Measurements from ENCODE around the gene PHF20.
A peak's percentile ranks its signal among the peaks of the same experiment; 100 is the strongest.

Gene PHF20

GRCh38 chr20:35856866-35857265 is 85.1 kb downstream of the PHF20 start:
- no peak for DNase-seq (ENCODE audit: low read depth)
- TF ChIP-seq, protein P1, sequence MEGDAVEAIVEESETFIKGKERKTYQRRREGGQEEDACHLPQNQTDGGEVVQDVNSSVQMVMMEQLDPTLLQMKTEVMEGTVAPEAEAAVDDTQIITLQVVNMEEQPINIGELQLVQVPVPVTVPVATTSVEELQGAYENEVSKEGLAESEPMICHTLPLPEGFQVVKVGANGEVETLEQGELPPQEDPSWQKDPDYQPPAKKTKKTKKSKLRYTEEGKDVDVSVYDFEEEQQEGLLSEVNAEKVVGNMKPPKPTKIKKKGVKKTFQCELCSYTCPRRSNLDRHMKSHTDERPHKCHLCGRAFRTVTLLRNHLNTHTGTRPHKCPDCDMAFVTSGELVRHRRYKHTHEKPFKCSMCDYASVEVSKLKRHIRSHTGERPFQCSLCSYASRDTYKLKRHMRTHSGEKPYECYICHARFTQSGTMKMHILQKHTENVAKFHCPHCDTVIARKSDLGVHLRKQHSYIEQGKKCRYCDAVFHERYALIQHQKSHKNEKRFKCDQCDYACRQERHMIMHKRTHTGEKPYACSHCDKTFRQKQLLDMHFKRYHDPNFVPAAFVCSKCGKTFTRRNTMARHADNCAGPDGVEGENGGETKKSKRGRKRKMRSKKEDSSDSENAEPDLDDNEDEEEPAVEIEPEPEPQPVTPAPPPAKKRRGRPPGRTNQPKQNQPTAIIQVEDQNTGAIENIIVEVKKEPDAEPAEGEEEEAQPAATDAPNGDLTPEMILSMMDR (IDR thresholded peaks at IDR 0.05; ENCODE audit: low read length, missing control alignments): no peak
- H3K4me3 ChIP-seq (replicated peaks; ENCODE audit: low read depth, low read length): no peak overlapping the region

DNA sequence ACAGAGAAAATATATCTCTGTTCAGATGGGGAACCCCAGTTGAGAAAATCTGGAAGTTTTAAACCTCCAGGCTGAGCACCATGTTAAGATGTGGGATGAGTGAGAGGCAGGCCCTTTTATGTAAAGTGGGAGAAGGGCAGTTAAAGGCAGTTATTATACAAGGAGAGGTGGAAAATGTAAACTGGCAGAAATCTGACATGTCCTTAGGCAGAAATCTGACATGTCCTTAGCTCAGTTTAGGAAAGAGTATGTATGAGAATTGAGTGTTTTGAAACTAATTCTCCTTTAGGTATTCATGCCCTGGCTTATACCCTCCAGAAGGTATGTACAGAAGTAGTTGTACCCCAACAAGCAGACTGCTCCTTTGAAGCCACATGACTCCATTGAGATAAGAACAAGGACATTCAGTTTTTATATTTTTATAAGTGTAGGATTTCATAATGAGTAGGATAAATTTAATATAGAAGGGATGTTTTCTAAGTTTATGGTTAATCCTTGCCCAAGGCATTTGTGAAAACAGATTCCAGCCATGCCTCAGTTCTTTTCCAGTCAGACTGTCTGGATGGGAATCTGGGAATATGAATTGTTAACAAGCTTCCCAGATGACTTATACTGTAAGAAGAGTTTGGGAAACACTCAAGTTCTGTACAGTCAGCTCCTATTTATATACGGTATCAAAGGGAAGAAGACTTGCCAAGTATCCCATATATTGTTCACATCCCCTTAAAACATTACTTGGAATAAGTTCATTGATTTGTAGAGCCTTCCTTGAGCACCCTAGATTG is 94.8 kb downstream of the PHF20 start:
- no peak overlapping the region for H3K4me3 ChIP-seq (replicated peaks; ENCODE audit: low read depth, low read length)
- TF ChIP-seq, protein P1 (IDR thresholded peaks at IDR 0.05; ENCODE audit: low read length, missing control alignments): no peak
- DNase-seq (ENCODE audit: low read depth): peak; percentile 40

DNA sequence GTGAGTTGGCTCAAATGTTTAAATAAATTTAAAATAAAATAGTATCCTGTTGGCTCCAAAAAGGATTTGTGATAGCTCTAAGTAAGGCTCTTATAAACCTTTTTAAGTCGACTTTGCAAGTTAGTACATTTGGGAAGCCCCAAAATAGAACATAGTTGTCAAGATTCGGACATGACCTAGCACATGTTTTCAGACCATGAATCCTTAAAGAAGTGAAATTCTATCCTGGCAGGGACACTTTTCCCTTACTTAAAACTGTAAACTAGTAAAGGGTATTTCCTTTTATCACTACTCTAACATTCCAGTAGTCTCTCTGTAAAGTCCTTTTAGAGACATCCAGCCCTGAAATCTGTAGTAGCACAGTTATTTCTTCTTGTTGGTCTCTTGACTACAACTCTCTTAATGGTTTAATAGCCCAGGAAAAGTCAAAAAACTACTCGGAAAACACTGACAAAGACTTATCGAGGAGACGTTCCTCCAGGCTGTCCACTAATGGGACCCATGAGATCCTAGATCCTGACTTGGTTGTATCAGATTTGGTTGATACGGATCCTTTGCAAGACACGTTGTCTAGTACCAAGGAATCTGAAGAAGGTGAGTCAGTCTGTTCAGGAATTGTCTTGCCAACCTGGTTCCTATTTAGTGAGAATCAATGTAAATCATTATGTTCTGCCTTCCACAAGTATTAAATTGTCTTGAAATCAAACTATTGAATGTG is 98.9 kb downstream of the PHF20 start:
- TF ChIP-seq, protein P1 (IDR thresholded peaks at IDR 0.05; ENCODE audit: low read length, missing control alignments): no peak
- no peak overlapping the region for H3K4me3 ChIP-seq (replicated peaks; ENCODE audit: low read depth, low read length)
- DNase-seq (ENCODE audit: low read depth): no peak

DNA sequence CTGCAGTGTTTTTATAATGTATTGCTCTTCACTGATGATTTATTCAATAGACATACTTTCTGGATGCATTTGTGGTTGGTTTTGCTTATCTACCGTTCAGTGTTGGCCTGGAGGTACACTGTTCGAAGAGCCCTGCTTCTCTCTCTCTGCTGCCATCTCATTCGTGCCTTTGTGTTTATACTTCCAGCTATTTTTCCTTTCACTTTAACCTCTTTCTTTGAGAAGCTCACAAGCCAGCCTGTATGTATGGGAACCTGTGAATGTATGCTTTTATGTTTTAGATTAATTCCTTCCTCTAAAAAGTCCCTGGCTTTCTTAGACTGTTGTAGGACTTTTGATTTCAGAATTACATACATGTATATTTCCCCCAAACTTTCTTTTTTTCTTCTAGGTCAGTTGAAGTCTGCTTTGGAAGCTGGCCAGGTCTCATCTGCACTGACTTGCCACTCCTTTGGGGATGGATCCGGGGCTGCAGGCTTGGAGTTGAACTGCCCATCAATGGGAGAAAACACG is 99.5 kb downstream of the PHF20 start:
- H3K4me3 ChIP-seq (replicated peaks; ENCODE audit: low read depth, low read length): no peak overlapping the region
- DNase-seq (ENCODE audit: low read depth): peak; percentile 50
- TF ChIP-seq, protein P1 (IDR thresholded peaks at IDR 0.05; ENCODE audit: low read length, missing control alignments): no peak

DNA sequence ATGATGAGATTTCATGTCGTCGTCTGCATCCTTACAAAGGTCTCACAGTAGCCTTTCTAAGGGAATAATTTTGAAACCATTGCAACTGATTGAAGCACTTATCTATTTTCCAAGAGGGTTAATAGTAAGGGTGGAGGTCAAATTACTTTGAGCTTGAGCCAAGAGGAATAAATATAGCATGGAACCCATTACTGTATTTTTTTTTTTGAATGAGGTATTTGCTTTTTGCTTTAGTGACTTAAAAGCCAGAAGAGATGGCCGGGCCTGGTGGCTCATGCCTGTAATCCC is 104.2 kb downstream of the PHF20 start:
- TF ChIP-seq, protein P1 (IDR thresholded peaks at IDR 0.05; ENCODE audit: low read length, missing control alignments): no peak
- H3K4me3 ChIP-seq (replicated peaks; ENCODE audit: low read depth, low read length): no peak overlapping the region
- no peak for DNase-seq (ENCODE audit: low read depth)

DNA sequence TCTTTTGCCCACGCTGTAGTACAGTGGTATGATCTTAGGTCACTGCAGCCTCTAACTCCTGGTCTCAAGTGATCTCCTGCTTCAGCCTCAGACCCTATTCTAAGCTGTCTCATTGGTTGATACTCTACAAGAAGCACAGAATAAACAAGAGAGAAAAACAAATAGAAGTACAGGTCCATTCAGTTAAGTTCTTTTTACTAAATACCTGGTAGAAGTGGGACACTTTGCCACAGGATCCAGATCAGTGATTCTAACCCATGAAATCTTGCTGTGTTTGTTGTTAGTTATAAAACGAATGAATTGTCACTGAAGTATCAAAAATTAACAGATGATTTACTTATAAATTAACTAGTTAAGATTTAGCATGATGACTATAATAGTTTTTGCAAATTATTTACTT is 105.8 kb downstream of the PHF20 start:
- H3K4me3 ChIP-seq (replicated peaks; ENCODE audit: low read depth, low read length): no peak overlapping the region
- DNase-seq (ENCODE audit: low read depth): no peak
- TF ChIP-seq, protein P1 (IDR thresholded peaks at IDR 0.05; ENCODE audit: low read length, missing control alignments): no peak
